IMR-90 (cell line): Measurements from ENCODE around the gene OCSTAMP. TPM values are rescaled to one million over a fixed set of nuclear protein-coding genes. Genes with fewer than 3 reads are reported as not detected.

ENCODE experiments used
- ATAC-seq: fragments of 200-7000 bp; cut with Tn5 transposase; 2 replicates; pipeline ENCODE4 v1.9.1; 2020; ENCODE audit warnings: low read depth, mild to moderate bottlenecking, moderate library complexity
- BruUV-seq: library from RNA; stranded (reverse); fragments of 400-500 nt; replicated peaks from 2 replicates; lab custom pipeline; 2021; lab: Mats Ljungman, UMichigan
- CTCF ChIA-PET: fragments of 300-600 bp; formaldehyde crosslinking; extraction: SDS; loops from one replicate; lab custom pipeline; 2021; ENCODE audit warnings: antibody characterized with exemption; lab: Yijun Ruan, JAX
- POLR2A ChIA-PET: fragments of 300-600 bp; sonication (Branson Sonifier 250); formaldehyde crosslinking; loops from one replicate; lab custom pipeline; 2022; ENCODE audit warnings: antibody characterized with exemption; ENCODE audit not compliant: unreplicated experiment; lab: Charles Lee
- DNase-seq: peaks from one replicate; pipeline ENCODE4 v3.0.0; 2013
- H2AFZ ChIP-seq: replicated peaks from 2 replicates; pipeline ENCODE3; 2013; ENCODE audit warnings: low read length, mild to moderate bottlenecking; ENCODE audit not compliant: poor library complexity
- H2AK5ac ChIP-seq: 2 replicates; pipeline ENCODE4 v1.6.1; 2013; ENCODE audit warnings: low read depth, low read length, inconsistent platforms
- H2AK9ac ChIP-seq: replicated peaks from 2 replicates; pipeline ENCODE3; 2013; ENCODE audit warnings: mild to moderate bottlenecking, low read depth, low read length, moderate library complexity; ENCODE audit not compliant: poor library complexity
- H2BK120ac ChIP-seq: 2 replicates; pipeline ENCODE4 v1.6.1; 2013; ENCODE audit warnings: low read depth, low read length, inconsistent platforms
- H2BK15ac ChIP-seq: 3 replicates; pipeline ENCODE4 v1.6.1; 2013; ENCODE audit warnings: low read depth, low read length, inconsistent platforms
- H2BK20ac ChIP-seq: 2 replicates; pipeline ENCODE4 v1.6.1; 2013; ENCODE audit warnings: low read depth, mild to moderate bottlenecking, inconsistent platforms, low read length, moderate library complexity
- H2BK5ac ChIP-seq: 2 replicates; pipeline ENCODE4 v1.6.1; 2013; ENCODE audit warnings: mild to moderate bottlenecking, low read depth, low read length, inconsistent platforms; ENCODE audit not compliant: poor library complexity, severe bottlenecking
- H3K14ac ChIP-seq: replicated peaks from 2 replicates; pipeline ENCODE4 v1.6.1; 2013; ENCODE audit warnings: low read depth, low read length, inconsistent platforms
- H3K18ac ChIP-seq: 2 replicates; pipeline ENCODE4 v1.6.1; 2013; ENCODE audit warnings: low read depth, low read length, control low read depth
- H3K23ac ChIP-seq: 2 replicates; pipeline ENCODE4 v1.6.1; 2013; ENCODE audit warnings: low read depth, low read length, inconsistent platforms
- H3K27ac ChIP-seq: 2 replicates; pipeline ENCODE4 v1.5.1; 2013; ENCODE audit warnings: mild to moderate bottlenecking, control low read depth, low read length; ENCODE audit not compliant: insufficient read depth
- H3K27me3 ChIP-seq: 2 replicates; pipeline ENCODE4 v1.6.1; 2013; ENCODE audit warnings: low read length; ENCODE audit not compliant: control insufficient read depth, insufficient read depth
- H3K36me3 ChIP-seq: 2 replicates; pipeline ENCODE4 v1.6.1; 2013; ENCODE audit warnings: low read length, mixed read lengths; ENCODE audit not compliant: control insufficient read depth, insufficient read depth
- H3K4ac ChIP-seq: 2 replicates; pipeline ENCODE4 v1.6.1; 2013; ENCODE audit warnings: low read depth, low read length, inconsistent platforms
- H3K4me1 ChIP-seq: 2 replicates; pipeline ENCODE4 v1.6.1; 2013; ENCODE audit warnings: low read length, mixed read lengths; ENCODE audit not compliant: control insufficient read depth, insufficient read depth
- H3K4me2 ChIP-seq: 2 replicates; pipeline ENCODE4 v1.6.1; 2013; ENCODE audit warnings: low read depth, mild to moderate bottlenecking, control low read depth, low read length, moderate library complexity
- H3K4me3 ChIP-seq: 2 replicates; pipeline ENCODE4 v1.5.1; 2013; ENCODE audit warnings: low read depth, mild to moderate bottlenecking, control low read depth, low read length, moderate library complexity; ENCODE audit not compliant: insufficient read depth
- H3K56ac ChIP-seq: 2 replicates; pipeline ENCODE4 v1.6.1; 2013; ENCODE audit warnings: low read length, inconsistent platforms; ENCODE audit not compliant: insufficient read depth; ENCODE audit errors: extremely low read depth
- H3K79me1 ChIP-seq, 2 experiments: 2 replicates each; pipeline ENCODE4 v1.6.1; 2013; ENCODE audit warnings: low read length in 2 of 2, inconsistent platforms in 1 of 2, low read depth in 1 of 2
- H3K9ac ChIP-seq: 2 replicates; pipeline ENCODE4 v1.6.1; 2013; ENCODE audit warnings: low read depth, low read length, control low read depth
- H3K9me1 ChIP-seq: 2 replicates; pipeline ENCODE4 v1.6.1; 2013; ENCODE audit warnings: low read length, inconsistent platforms; ENCODE audit not compliant: insufficient read depth
- H3K9me3 ChIP-seq: 2 replicates; pipeline ENCODE4 v1.6.1; 2013; ENCODE audit warnings: low read length; ENCODE audit not compliant: control insufficient read depth, insufficient read depth
- H4K20me1 ChIP-seq: 2 replicates; pipeline ENCODE4 v1.6.1; 2013; ENCODE audit warnings: low read length, inconsistent platforms; ENCODE audit not compliant: insufficient read depth
- H4K5ac ChIP-seq: 2 replicates; pipeline ENCODE4 v1.6.1; 2013; ENCODE audit warnings: mild to moderate bottlenecking, low read depth, low read length, control low read depth
- H4K8ac ChIP-seq, 2 experiments: 2 replicates each; pipeline ENCODE4 v1.6.1; 2013; ENCODE audit warnings: low read depth in 2 of 2, low read length in 2 of 2, control low read depth in 1 of 2, inconsistent platforms in 1 of 2
- H4K91ac ChIP-seq: 2 replicates; pipeline ENCODE4 v1.6.1; 2013; ENCODE audit warnings: low read depth, low read length, inconsistent platforms; ENCODE audit not compliant: insufficient read depth
- BHLHE40 ChIP-seq: fragments of 150-350 bp; IDR thresholded peaks from 2 replicates; pipeline ENCODE4 v1.6.1; 2016; ENCODE audit warnings: mild to moderate bottlenecking, low read depth, low read length
- CEBPB ChIP-seq: IDR thresholded peaks from 2 replicates; pipeline ENCODE4 v1.6.1; 2012; ENCODE audit warnings: low read depth, low read length, improper control_type of control experiment
- CTCF ChIP-seq: conservative IDR thresholded peaks from 2 replicates; pipeline ENCODE4 v1.5.1; 2012; ENCODE audit warnings: mild to moderate bottlenecking, low read depth, low read length, improper control_type of control experiment
- MXI1 ChIP-seq: IDR thresholded peaks from 2 replicates; pipeline ENCODE4 v1.6.1; 2012; ENCODE audit warnings: low read depth, mild to moderate bottlenecking, low read length, moderate library complexity, borderline replicate concordance
- NFE2L2 ChIP-seq: fragments of 150-350 bp; IDR thresholded peaks from 2 replicates; pipeline ENCODE4 v1.6.1; 2016; ENCODE audit warnings: low read depth, mild to moderate bottlenecking, low read length
- WGBS, 2 experiments: methylation state at CpG; one replicate each; pipeline versions ENCODE4 v1.1.5 to v1.1.7; 2013; ENCODE audit warnings: missing lambda C conversion rate in 2 of 2; ENCODE audit not compliant: insufficient read length in 1 of 2; ENCODE audit errors: extremely low coverage in 2 of 2; 5-methylcytosine and 5-hydroxymethylcytosine counted together
- dilution Hi-C: fragments of 300-500 bp; cut with HindIII; formaldehyde crosslinking; loops from one replicate; pipeline ENCODE4 v1.14.3; 2018; ENCODE audit warnings: low sequenced_read_pairs; ENCODE audit not compliant: unreplicated experiment
- in situ Hi-C: fragments of 300-500 bp; cut with MboI; formaldehyde crosslinking; loops from 3 replicates; pipeline ENCODE4 v1.14.3; 2019; ENCODE audit warnings: low sequenced_read_pairs, inconsistent platforms, mixed read lengths
- intact Hi-C: fragments of 100-400 bp; cut with micrococcal nuclease; formaldehyde crosslinking; loops from 2 replicates; pipeline ENCODE4 v1.10.0; 2022
- polyA plus RNA-seq, 3 experiments: library from polyadenylated mRNA; depleted of rRNA; stranded (reverse); fragments of >200 nt; gene quantifications; 2 replicates each; pipeline ENCODE4 v1.2.3, GENCODE V29; 2012; ENCODE audit warnings: low replicate concordance in 1 of 3
- total RNA-seq: library from RNA; depleted of rRNA; stranded (reverse); fragments of >200 nt; gene quantifications from 2 replicates; pipeline ENCODE4 v1.2.3, GENCODE V29; 2012

OCSTAMP gene
- total and polyA plus RNA-seq, 2 of the 4 experiments (the other 2 are of a cell fraction) = not detected

- Histone ChIP-seq H4K8ac (no peak overlapping the region), H2AFZ (no peak overlapping the region), H2AK9ac (no peak overlapping the region), H3K36me3 (0 out of 2 replicates have a peak, but pooled peaks cover 2% of the 10 kb centered on the region), H3K27me3 (no peaks in the 10 kb centered on the region; the same call in 1 of the 2 replicates), H2BK5ac (no peak overlapping the region), H3K4me2 (no peak overlapping the region), H3K18ac (no peak overlapping the region), H3K23ac (no peak overlapping the region), H2BK20ac (no peak overlapping the region), H3K79me1 (no peaks in the 10 kb centered on the region), H3K4me3 (no peak overlapping the region), H2BK15ac (no peak overlapping the region), H3K27ac (no peak overlapping the region), H3K9me1 (no peaks in the 10 kb centered on the region), H2BK120ac (no peak overlapping the region), H3K56ac (no peak overlapping the region), H4K5ac (no peak overlapping the region), H4K20me1 (no peaks in the 10 kb centered on the region), H3K9me3 (peaks cover 21% of the 10 kb centered on the region), H3K4me1 (no peaks in the 10 kb centered on the region), H4K91ac (no peak overlapping the region), H3K4ac (no peak overlapping the region), H3K9ac (no peak overlapping the region), H3K14ac (no peak overlapping the region), H2AK5ac (no peak overlapping the region)
- no CpG with 5 or more reads among the region's 3 CpGs for WGBS, 2 experiments
- in situ Hi-C loops (no loop called here), intact Hi-C loops (no loop called here), dilution Hi-C loops (no loop called here)
- TF ChIP-seq CTCF (no peak), MXI1 (no peak), NFE2L2 (no peak), BHLHE40 (no peak), CEBPB (no peak)
- CTCF ChIA-PET = no interaction called here
- ATAC-seq = no peak
- DNase-seq = no peak
- BruUV-seq = no TSS peak
- POLR2A ChIA-PET = no interaction called here
Measured at GRCh38 chr20:46505506-46505905, 44.9 kb downstream of the OCSTAMP start.
